Transverse colon (tissue), 4 donors: ENCODE measurements around the gene SYT1. TPM values are rescaled to one million over a fixed set of nuclear protein-coding genes. Genes with fewer than 3 reads are reported as not detected.

ENCODE experiments used
- DNase-seq: peaks from one replicate; pipeline ENCODE4 v3.0.0-alpha.2; 2019
- H3K27ac ChIP-seq, 4 donors: fragments of 200-600 bp; sonication (generic); 2 replicates each; pipeline ENCODE4 v1.5.1; 2016 to 2018; ENCODE audit warnings: inconsistent platforms in 4 of 4
- H3K27me3 ChIP-seq: fragments of 200-600 bp; sonication (generic); 2 replicates; pipeline ENCODE4 v1.5.1; 2017; ENCODE audit warnings: inconsistent platforms
- H3K36me3 ChIP-seq, 4 donors: fragments of 200-600 bp; sonication (generic); 2 replicates each; pipeline ENCODE4 v1.5.1; 2017 to 2019; ENCODE audit warnings: inconsistent platforms in 4 of 4
- H3K4me1 ChIP-seq, 4 donors: fragments of 200-600 bp; sonication (generic); 2 replicates each; pipeline ENCODE4 v1.5.1; 2017 to 2020; ENCODE audit warnings: inconsistent platforms in 4 of 4
- H3K4me3 ChIP-seq, 4 donors: fragments of 200-600 bp; sonication (generic); 1 replicate in 1 of 4; 2 replicates in 3 of 4; pipeline versions ENCODE4 v1.5.1 to v1.6.1; 2017 to 2019; ENCODE audit warnings: inconsistent platforms in 4 of 4
- H3K9me3 ChIP-seq, 2 donors: fragments of 200-600 bp; sonication (generic); 2 replicates each; pipeline ENCODE4 v1.5.1; 2017 to 2019; ENCODE audit warnings: inconsistent platforms in 2 of 2
- EP300 ChIP-seq: sonication (generic); formaldehyde crosslinking; IDR thresholded peaks from one replicate; pipeline ENCODE4 v1.6.1; 2017; ENCODE audit warnings: antibody characterized with exemption, low read depth
- POLR2A ChIP-seq: fragments of 450-650 bp; IDR thresholded peaks from one replicate; pipeline ENCODE4 v1.6.1; 2016; ENCODE audit warnings: antibody characterized with exemption, mild to moderate bottlenecking, moderate library complexity
- POLR2AphosphoS5 ChIP-seq, 3 donors: sonication (generic); formaldehyde crosslinking; IDR thresholded peaks; one replicate each; pipeline ENCODE4 v1.6.1; 2016; ENCODE audit warnings: antibody characterized with exemption in 3 of 3
- WGBS, 2 donors: methylation state at CpG; one replicate each; pipeline ENCODE4 v1.1.5; 2018; ENCODE audit warnings: low coverage in 1 of 2; 5-methylcytosine and 5-hydroxymethylcytosine counted together
- in situ Hi-C, 4 donors: fragments of 200-750 bp; cut with MboI; loops; one replicate each; pipeline versions ENCODE4 v1.15.0 to v1.15.1; 2017; ENCODE audit warnings: low sequenced_read_pairs in 3 of 4, low pct_ligation_motif_present in 1 of 4, low pct_unique_long_range_greater_than_20kb in 1 of 4
- intact Hi-C: fragments of 100-400 bp; cut with DNase I; formaldehyde crosslinking; loops from one replicate; pipeline ENCODE4 v1.15.1; 2023; ENCODE audit warnings: low total_unique reads
- total RNA-seq, 4 donors: library from RNA; depleted of rRNA; stranded (reverse); fragments of >200 nt; gene quantifications; one replicate each; pipeline ENCODE4 v1.1.0, GENCODE V29; 2016
- TF ChIP-seq, protein P1 (sequence below), 5 experiments: fragments of 200-600 bp in 3 of 5; fragments of 450-650 bp in 2 of 5; sonication (generic) in 3 of 5; IDR thresholded peaks; 1 replicate in 2 of 5; 2 replicates in 3 of 5; pipeline ENCODE4 v1.5.1; 2016 to 2017; ENCODE audit warnings: antibody characterized with exemption in 5 of 5, inconsistent platforms in 3 of 5, mild to moderate bottlenecking in 2 of 5, moderate library complexity in 1 of 5

Gene SYT1
- total RNA-seq, 4 donors from 2014 or later, result 0.60 to 4.9 (median 2.1) TPM

DNA sequence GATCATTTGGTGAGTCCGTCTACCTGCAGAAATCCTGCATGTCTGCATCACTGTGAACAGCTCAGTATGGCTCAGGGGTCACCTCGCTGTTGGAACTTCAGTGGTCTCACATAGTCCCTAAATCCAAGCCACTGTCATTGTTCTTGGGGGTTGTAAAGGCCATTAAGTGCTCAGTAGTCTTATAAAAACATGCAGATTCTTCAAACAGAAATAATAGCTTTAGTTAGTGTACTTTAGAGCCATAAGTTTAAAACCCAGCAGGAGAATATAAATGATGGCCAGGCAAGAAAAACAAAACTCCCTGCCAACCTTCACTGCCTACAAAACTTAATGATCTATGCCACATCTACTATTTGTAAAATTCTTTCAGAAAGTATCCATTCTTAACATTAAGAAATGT, 396.3 kb downstream of the SYT1 start:
- H3K36me3 ChIP-seq, result no peaks in the 10 kb centered on the region
- whole genome bisulfite sequencing, 2 donors, result 85 to 90% methylated on average over 2 of the region's 2 CpGs
- TF ChIP-seq POLR2AphosphoS5 (IDR thresholded peaks at IDR 0.05) (no peak), EP300 (no peak), POLR2A (no peak)
- TF ChIP-seq, protein P1, sequence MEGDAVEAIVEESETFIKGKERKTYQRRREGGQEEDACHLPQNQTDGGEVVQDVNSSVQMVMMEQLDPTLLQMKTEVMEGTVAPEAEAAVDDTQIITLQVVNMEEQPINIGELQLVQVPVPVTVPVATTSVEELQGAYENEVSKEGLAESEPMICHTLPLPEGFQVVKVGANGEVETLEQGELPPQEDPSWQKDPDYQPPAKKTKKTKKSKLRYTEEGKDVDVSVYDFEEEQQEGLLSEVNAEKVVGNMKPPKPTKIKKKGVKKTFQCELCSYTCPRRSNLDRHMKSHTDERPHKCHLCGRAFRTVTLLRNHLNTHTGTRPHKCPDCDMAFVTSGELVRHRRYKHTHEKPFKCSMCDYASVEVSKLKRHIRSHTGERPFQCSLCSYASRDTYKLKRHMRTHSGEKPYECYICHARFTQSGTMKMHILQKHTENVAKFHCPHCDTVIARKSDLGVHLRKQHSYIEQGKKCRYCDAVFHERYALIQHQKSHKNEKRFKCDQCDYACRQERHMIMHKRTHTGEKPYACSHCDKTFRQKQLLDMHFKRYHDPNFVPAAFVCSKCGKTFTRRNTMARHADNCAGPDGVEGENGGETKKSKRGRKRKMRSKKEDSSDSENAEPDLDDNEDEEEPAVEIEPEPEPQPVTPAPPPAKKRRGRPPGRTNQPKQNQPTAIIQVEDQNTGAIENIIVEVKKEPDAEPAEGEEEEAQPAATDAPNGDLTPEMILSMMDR (IDR thresholded peaks at IDR 0.05), result no peak
- no peaks in the 10 kb centered on the region for H3K27me3 ChIP-seq
- intact Hi-C loops, result no loop called here
- H3K27ac ChIP-seq, result no peak overlapping the region
- in situ Hi-C loops, result no loop called here
- DNase-seq, result no peak
- H3K9me3 ChIP-seq, result no peaks in the 10 kb centered on the region
- no peaks in the 10 kb centered on the region for H3K4me1 ChIP-seq
- H3K4me3 ChIP-seq, result no peak overlapping the region

DNA sequence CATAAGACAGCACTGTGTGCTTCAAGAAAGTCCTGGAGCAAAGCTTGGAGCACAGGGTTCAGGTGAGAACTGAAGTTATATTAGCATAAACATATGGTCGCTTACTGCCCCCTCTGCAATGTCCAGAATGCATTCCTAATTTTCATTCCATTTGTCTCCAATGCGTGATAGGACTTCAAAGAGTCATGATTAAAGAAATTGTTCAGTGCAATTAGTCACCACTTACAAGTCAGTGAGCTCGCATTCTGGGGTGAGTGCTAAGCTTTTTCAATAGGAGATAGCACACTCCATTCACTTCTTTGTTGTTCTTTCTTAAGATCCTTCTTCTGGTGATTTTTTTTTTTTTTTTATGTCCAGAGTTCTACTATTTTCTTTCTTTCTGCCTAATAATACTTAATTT, 398.4 kb downstream of the SYT1 start:
- intact Hi-C loops (no loop called here), in situ Hi-C loops (no loop called here)
- H3K27me3 ChIP-seq, result no peaks in the 10 kb centered on the region
- no peak overlapping the region for H3K27ac ChIP-seq
- no peaks in the 10 kb centered on the region for H3K36me3 ChIP-seq
- TF ChIP-seq EP300 (no peak), POLR2A (no peak), POLR2AphosphoS5 (IDR thresholded peaks at IDR 0.05) (no peak)
- TF ChIP-seq, protein P1 (IDR thresholded peaks at IDR 0.05), result no peak
- 73 to 79% methylated on average over 3 of the region's 3 CpGs for WGBS, 2 donors
- no peak for DNase-seq
- H3K4me3 ChIP-seq, result no peak overlapping the region
- H3K9me3 ChIP-seq, result no peaks in the 10 kb centered on the region
- no peaks in the 10 kb centered on the region for H3K4me1 ChIP-seq

DNA sequence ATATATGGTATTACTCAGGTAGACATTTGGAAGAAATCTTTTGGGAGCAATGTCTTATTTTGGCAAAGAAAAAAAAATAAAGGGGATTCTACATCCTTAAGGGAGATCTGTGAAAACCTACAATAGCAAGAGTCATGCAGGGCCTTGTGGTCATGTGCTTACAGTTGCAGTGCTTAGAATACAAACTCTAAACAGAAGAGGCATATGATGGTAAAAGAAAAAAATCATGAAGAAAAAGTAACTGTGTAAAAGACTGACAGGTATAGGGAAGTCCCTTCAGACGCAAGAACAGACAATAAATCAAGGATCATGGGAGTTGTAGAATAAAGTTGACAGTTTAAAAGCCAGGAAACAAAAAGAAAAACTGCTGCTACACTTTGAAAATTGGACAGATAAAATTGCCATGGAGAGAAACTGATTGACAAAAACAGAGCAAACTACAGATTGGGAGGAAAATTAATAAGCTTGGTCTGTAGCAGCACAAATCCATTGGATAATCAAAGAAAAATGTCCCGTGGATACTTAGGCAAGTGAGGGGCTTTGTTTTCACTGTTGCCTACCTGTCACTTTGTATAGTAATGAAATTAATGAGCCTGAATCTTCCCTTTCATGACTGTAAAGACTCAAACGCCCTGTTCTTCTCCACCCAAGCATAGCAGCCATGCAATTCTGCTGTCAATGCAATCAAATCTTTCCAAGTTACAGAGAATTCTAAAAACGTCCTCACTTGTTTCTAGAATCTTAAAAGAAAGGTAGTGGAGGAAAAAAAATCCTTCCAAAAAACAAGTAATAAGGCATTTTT, 402.0 kb downstream of the SYT1 start:
- in situ Hi-C loops, result no loop called here
- Histone ChIP-seq H3K36me3 (no peaks in the 10 kb centered on the region), H3K9me3 (no peaks in the 10 kb centered on the region), H3K4me1 (no peaks in the 10 kb centered on the region), H3K27me3 (no peaks in the 10 kb centered on the region), H3K27ac (no peak overlapping the region), H3K4me3 (no peak overlapping the region)
- 37 to 39% methylated on average over 4 of the region's 4 CpGs for WGBS, 2 donors
- intact Hi-C loops, result no loop called here
- no peak for DNase-seq
- TF ChIP-seq POLR2AphosphoS5 (IDR thresholded peaks at IDR 0.05) (no peak), POLR2A (no peak), EP300 (no peak)
- TF ChIP-seq, protein P1 (IDR thresholded peaks at IDR 0.05), result no peak

DNA sequence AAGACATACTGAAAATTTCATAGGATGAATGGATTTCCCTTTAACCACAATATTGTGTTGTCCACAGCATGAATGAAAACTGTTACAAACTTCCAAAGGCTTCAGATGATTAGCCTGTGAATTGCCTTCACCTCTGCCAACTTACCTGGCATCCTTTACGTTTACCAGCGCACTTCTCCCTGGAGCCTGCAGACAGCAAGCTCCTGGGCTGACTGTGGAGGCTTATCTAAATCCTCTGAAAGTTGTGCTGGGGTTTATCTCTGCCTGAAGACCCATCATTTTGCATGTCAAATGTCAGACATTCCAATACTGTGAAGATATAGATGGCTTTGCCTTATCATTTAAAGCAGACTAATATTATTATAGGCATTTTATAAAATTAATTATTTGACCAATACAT, 403.0 kb downstream of the SYT1 start:
- Histone ChIP-seq H3K4me3 (no peak overlapping the region), H3K4me1 (no peaks in the 10 kb centered on the region), H3K36me3 (no peaks in the 10 kb centered on the region), H3K9me3 (no peaks in the 10 kb centered on the region), H3K27ac (no peak overlapping the region), H3K27me3 (no peaks in the 10 kb centered on the region)
- WGBS, 2 donors, result 71 to 80% methylated on average over 1 to 2 of the region's 2 CpGs
- in situ Hi-C loops, result no loop called here
- intact Hi-C loops, result no loop called here
- TF ChIP-seq POLR2A (no peak), EP300 (no peak), POLR2AphosphoS5 (IDR thresholded peaks at IDR 0.05) (no peak)
- TF ChIP-seq, protein P1 (IDR thresholded peaks at IDR 0.05), result no peak
- no peak for DNase-seq
